Activated CD4-positive, alpha-beta T cell treated with anti-CD3 and anti-CD28 coated beads for 24 hours (primary cell): ENCODE measurements around the gene TRAFD1.

Source experiments
- DNase-seq, 2 donors: peaks; one replicate each; pipeline ENCODE4 v3.0.0-alpha.2; 2020; ENCODE audit warnings: low read depth in 2 of 2

TRAFD1 gene

GRCh38 chr12:112198120-112198733 lies 72.9 kb downstream of the TRAFD1 start:
- peak; percentile 19 to 33 for DNase-seq

GRCh38 chr12:112199136-112199535 lies 73.8 kb downstream of the TRAFD1 start:
- DNase-seq, result no peak
